ENCODE measurements around the gene DHX58.
"Not testable (repeated sequence)": the region's sequence is repeated elsewhere in the genome, so short reads cannot be mapped to it uniquely, and the experiment has no call there.

The DHX58 gene

DNA sequence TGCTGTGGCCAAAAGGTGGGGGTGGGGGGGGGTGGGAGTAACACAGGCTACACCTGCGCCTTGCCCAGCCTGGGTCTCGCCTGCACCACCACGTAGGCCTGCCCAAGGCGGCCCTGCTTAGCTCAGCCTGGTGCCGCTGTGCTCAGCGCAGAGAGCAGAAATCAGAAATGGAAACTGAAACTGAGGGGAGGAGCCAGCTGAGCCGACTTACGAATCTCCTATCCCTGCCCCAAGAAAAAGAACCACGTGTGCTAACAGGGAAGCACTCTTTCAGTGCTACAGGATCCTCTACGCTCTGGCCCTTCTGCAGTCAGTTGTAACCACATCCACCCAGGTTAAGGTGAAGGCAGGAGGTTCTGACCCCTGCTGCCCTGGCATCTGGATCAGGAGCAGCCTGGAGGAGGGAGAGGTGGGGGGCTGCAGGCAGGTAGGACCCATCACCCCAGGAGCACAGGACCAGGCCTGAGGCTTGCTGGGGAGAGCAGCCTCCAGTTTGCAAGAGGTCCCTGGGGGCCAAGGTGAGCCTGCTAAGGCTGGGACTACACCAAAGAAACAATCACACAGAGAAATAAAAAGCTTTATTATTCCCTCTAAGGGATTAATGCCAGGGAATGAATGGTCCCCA, at the start of gene DHX58:
DHX58 (minus strand) TSS at position 163 of the 625 bp plus-strand sequence. CDS start 822 bp downstream, outside the sequence.
- DNase-seq (ENCODE audit: low spot score): peak; percentile 26

DNA sequence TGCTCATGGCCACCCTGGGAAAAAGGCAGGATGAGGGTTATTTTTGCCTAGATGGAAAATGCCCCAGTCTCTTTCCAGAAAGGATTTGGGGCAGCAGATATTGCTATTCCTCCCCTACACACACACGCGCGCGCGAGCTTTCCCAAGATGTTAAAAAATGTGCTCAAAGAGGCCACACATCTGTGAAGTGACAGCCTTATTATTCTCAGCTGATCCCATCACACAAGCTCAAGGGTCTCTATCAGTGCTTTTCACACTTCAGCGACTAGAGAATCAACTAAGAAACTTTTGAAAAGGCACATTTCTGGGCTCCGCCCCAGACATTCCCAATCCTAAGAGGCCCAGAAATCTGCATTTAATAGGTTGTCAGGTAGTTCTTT, 48.0 kb upstream of the DHX58 start:
- DNase-seq (ENCODE audit: low spot score): no peak

DNA sequence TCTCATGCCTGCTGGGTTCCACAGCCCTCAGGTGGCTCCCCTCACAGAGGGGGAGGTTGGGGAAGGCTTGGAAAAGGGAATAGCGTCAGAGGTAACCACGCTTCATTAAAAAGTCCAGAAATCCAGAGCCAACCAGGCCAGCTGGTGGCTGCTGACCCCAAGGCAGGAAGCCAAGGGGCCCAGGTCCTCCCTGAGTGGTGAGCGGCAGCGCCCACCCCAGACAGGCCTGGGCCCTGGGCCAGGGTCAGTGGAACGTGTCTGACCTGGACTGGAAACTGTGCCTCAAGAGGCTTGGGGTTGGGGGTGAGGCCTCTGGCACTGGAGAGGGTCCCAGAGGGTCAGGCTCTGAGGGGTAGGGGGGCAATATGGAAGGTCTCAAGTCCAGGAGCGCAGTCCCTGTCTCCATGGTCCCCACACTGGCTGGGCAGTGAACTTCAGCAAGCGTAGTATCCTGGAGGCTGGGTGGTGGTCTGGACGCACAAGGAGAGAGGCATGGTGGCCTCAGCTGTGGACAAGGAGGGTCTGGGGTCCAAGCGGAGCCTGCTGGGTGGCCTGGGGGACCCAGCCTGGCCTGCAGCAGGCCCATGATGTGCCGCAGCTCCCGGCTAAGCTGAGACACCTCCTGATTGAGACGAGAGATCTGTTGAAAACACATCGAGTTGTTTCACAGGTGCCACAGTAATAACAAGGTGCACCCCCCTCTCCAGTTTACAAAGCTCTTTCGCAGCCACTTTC, 47.4 kb upstream of the DHX58 start:
- DNase-seq (ENCODE audit: low spot score): no peak

DNA sequence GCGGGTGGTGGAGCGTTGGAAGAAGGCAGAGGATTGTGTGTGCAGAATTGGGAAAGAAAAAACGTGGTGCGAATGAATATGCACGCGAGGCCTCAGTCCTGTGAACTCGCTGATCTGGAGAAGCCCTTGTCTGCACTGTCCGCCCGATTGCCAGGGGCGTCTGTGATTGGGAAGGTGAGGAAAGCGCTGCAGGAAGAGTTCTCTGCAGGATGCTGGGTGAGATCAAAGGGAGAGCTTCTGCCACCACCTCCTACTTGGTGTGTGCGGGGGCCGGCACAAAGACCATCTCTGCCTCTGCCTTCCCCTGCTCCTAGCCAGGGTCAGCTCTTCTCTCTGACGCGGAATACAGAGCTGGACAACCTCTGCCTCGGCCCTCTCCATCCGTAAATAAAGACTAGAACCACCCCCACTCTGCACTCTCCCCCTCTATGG, 43.1 kb upstream of the DHX58 start:
- DNase-seq (ENCODE audit: low spot score): no peak

DNA sequence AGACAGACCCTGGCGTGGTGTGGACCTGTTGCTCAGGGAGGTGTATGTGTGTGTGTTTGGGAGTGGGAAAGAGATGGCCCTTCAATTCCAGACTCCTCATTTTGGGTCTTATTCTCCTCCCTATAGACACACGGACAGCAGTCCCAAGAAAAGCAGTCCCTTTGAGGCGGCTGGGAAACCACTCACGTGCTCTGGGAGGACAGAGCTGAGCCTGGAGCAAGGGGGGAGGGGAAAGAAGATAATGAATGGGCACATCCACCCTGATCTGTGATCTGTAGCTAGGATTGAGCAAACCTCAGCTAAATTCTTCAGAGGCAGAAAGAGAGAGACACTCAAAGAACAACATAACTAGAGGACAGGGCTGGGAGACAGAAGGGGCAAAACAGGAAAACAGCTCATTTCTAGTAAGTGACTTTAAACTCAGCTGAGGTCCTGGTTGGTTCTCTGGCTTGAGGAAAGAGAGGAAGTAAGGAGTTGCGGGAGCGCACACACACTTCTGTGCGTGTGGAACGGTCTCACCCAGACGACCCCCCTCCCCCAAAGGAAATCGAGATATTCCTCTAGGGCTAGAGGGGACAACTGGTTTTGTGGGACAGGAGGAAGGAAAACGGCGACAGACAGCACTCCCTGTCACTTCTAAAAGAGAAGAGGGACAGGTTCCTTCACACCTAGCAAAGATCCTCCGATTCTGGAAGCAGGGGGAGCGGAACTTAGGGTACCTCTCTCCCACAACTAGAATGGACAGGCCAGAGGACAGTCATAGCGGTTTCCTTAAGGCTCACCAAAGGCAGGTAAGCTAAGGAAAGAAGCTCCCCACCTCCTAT, 41.6 kb upstream of the DHX58 start:
- no peak for DNase-seq (ENCODE audit: low spot score)

DNA sequence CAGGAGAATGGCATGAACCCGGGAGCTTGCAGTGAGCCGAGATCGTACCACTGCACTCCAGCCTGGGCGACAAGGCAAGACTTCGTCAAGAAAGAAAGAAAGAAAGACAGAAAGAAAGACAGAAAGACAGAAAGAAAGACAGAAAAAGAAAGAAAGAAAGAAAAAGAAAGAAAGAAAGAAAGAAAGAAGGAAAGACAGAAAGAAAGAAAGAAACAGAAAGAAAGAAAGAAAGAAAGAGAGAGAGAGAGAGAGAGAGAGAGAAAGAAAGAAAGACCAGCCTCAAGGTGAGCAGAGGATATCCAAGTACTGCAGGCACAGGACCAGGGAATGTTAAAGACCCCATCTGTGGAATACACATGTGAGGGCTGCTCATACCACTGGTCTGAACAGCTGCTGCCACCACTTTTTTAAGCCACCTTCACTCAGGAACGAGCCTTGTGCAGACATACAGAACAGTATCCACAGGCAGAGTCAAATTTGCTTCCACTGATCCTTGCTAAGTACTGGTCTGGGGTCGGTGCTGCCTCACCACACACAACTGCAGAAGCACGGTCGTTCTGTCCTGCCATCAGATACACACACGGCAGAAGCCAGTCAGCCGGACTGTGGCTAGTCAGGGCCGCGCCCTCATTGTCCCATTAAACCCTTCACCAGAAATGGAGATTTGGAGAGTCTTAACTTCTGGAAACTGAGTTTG, 34.5 kb upstream of the DHX58 start:
- DNase-seq (ENCODE audit: low spot score): no peak

DNA sequence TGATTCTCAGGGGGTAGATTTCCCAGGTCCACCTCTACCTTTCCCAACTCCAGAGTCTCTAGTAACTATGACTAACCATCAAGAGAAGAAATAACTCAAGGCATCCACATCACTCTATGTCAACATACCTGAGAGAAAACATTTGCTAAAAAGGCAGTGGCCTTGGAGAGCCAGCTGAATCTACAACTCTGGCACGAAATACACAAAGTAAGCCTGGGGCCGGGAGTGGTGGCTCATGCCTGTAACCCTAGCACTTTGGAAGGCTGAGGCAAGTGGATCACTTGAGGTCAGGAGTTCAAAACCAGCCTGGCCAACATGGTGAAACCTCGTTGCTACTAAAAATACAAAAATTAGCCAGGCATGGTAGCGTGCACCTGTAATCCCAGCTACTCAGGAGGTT, 30.6 kb upstream of the DHX58 start:
- DNase-seq (ENCODE audit: low spot score): not testable (repeated sequence)

DNA sequence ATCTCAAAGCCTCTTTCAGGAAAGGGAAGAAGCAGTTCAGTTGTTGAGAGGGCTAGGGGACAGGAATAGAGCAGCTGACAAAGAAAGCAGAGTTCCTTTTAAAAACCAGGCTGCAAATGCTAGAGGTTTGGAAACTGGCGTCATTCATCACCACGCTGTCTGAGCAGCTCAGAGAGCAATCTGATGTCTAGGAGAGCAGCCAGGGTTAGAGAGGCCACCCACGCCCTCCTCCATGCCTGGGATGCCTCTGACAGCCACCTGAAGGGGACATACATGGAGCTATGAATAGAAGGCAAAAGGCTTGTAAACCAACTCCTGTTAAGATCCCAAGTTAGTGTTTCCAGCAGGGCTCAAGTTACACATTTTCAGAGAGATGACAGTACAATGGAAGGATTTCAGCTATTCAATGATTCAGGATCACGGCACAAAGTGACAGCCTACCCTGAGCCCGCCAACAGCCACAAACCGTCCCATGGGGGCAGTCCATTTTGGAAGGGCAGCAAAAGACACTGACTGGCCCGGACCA, 29.9 kb upstream of the DHX58 start:
- DNase-seq (ENCODE audit: low spot score): no peak

DNA sequence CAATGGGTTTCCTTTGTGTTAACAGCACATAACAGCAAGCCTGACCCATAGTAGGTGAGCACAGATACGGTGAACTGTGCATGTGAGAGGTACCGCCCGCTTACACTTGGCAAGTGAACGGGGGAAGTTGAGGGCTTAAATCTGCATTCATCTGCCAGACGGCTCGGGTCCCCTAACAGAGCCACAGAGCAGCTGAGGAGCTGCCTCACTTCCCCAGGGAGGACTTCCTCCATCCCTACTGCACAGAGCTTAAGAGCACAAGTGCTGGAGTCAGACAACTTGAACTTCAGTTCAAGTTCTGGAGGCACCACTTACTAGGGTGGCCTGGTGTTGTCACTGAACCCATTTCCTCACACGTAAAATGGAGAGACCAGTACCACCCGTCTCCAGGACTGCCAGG, 28.9 kb upstream of the DHX58 start:
- no peak for DNase-seq (ENCODE audit: low spot score)

DNA sequence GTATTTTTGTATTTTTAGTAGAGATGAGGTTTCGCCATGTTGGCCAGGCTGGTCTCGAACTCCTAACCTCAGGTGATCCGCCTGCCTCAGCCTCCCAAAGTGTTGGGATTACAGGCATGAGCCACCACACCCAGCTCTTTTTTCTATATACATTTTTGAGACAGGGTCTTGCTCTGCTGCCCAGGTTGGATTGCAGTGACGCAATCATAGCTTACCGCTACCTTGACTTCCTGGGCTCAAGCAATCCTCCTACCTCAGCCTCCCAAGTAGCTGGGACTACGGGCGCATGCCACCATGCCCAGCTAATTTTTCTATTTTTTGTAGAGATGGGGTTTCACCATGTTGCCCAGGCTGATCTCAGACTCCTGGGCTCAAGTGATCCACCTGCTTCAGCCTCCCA, 28.2 kb upstream of the DHX58 start:
- not testable (repeated sequence) for DNase-seq (ENCODE audit: low spot score)

DNA sequence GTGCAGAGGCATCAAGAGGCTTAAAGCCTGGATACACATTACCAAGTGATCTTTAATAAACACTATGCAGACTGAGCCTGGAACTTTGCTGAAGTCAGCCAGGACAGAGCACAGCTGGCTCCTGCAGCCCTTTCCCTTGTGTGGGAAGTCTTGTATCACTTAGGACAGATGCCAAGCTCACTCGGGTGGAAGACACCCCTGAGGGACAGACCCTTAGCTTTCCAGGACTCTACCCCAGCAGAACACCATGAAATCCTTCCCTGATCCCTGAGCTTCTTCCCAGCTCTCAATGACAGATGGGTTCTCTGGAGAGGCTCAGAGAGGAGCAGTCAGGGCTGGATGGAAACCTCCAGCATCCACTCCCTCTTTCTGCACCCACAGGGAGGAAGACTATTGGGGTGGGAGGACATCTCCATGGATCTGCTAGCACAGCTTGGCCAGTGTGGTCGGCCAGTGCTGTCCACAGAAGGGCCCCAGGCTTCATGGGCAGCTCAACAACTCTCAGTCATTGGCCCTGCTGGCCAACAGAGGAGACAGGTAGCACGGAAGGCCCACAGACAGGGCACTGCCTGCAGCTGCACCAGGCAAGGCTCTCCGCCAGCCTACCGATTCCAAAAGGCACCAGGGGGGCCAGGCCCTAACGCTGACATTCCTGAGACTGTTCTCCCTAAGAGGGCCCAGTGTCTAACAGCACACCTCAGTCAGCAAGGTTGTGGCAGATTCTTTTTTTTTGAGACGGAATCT, 26.4 kb upstream of the DHX58 start:
- no peak for DNase-seq (ENCODE audit: low spot score)

DNA sequence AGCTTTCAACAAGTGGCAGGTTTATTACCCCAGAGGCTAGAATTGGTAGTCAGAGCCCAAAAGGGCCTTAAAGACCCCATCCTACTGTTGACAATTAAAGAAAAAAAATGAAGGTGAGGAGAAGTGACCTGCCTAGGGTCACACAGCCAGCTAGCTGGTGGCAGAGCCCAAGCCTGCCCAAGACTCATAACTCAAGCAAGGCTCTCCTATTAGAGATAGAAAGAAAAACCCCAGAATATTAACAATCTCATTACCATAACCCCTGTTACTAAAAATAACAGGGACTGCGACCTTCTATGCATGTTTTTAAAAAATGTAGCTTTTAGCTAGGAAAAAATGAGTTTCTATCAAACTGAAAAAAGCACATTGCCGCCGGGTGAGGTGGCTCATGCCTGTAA, 24.1 kb upstream of the DHX58 start:
- DNase-seq (ENCODE audit: low spot score): no peak

DNA sequence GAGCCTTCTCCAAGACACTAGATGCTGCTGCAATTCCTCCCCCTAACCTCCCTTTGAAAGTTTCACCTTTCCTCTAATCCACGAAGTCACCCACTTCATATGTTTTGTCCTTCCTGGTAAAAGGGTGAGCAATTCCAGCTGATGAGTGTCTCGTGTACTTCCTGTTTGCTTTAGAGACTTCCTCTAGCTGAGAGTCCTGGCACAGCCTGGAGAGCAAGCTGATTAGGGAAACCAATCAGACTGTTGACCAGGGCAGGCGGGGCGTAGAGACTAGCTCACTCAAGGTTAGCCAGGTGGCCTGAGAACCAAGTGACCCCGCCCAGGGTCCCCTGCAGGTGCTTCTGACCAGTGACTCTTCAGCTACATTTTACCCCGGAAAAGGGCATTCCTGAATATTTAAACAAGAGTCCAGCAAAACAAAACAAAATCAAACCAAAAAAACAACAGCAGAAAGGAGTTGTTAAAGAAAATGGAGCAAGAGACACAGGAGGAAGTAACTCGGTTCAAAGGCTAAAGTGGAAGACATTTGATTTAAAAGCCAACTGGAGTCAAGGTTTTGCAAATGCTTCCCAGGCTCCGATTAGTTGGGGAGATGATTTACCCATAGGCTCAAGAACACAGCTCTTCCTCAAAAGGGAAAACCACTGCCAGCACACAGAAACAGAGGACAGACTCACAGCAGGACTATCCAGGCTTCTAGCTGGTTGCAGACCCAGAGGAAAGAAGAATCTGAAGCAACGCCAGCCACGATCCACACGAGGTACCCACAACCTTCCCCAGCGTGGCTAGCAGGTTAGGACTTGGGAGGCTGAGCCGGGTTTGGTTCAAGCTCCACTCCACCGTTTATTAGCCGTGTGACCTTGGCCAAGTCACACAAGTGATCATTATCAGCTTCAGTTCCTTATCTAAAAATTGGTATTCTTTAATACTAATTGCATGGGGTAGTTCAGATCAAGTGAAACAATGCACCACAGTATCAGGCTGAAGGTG, 23.4 kb upstream of the DHX58 start:
- DNase-seq (ENCODE audit: low spot score): peak; percentile 64

DNA sequence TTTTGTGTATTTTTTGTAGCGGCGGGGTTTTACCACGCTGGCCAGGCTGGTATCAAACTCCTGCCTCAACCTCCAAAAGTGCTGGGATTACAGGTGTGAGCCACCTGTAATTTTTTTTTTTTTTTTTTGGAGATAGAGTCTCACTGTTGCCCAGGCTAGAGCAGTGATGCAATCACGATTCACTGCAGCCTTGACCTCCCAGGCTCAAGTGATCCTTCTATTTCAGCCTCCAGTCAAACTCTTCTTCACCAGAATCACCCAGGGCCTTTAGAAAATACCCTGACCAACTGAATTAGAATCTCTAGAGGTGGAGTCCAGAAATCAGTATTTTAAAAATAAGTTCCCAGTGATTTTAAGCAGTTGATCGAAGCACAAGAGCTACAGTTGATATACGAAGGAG, 22.6 kb upstream of the DHX58 start:
- no peak for DNase-seq (ENCODE audit: low spot score)

DNA sequence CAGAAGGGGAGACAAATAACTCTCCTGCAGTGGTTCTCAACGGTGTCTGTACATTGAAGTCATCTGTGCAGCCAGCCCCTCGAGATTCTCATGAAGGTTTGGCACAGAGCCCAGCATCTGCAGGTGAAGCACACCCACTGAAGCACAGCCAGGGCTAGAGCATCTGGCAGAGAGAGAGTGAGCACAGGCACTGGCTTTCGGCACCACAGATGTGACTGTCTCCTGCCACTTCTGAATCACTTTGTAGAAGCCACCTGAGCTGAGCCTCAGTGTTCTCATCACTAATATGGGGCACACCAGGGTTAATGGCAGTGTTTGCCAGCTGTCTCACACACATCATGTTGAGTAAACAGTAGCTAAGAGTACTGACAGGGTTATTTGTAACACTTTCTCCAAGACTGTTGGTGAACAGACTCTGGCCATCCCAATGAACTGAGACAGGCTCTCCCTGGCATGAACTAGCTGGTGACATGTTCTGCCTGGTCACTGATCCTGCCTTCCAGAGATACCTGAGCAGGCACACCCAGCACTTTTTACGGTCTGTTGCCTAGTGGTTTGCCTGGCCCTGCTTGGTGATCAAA, 21.0 kb upstream of the DHX58 start:
- DNase-seq (ENCODE audit: low spot score): no peak

DNA sequence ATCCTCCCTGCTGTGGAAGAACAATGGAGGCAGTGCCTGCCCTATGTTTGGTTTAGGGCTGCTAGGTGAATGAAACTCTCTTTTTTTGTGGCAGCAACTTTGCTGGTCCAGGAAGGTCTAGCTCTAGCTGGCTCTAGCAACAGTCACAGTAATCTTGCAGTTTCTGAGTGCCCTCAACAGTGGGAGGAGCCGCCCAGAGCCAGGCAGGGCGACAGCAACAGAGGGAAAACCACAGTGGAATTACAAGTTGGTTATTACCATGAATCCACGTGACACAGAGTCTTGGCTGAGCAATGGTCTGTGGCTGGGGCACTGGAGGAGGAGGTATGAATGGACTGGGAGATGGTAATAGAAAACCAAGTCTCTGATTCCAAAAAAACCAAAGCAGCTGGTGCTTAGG, 20.4 kb upstream of the DHX58 start:
- peak; percentile 49 for DNase-seq (ENCODE audit: low spot score)

DNA sequence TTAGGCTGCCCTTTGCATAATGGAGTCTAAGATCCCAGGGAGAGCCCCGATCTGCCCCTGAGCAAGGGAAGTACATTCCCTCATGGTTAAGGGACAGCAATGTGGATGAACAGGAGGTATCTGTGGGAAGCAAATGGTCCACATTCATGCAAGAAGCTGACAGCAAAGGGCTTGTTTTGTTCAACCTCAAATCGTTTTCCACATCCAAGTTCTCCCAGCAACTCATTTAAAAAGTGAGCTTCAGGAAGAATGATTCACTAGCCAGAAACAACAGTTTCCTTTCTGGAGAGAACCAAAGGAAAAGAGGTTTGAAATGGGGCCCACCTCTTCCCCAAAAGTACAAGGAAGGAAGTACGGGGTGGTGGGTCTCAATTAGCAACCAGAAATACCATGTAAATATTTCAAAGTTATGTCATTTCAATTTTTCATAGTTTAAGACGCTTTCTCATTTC, 19.5 kb upstream of the DHX58 start:
- no peak for DNase-seq (ENCODE audit: low spot score)

DNA sequence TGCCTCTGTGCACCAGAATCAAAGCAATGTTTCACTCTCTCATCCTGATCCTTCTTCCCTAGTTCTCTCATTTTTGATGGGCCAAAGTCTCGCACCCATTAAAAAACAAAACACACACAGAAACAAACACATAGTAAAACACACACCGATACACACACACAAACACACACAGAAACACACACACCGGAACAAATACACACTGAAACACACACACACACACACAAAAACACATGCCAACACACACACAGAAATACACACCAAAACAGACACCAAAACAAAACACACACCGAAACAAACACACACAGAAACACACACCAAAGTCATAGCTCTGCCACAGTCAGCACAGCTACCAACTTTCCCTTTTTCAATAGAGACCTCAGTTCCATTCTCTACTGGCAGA, 18.7 kb upstream of the DHX58 start:
- no peak for DNase-seq (ENCODE audit: low spot score)

DNA sequence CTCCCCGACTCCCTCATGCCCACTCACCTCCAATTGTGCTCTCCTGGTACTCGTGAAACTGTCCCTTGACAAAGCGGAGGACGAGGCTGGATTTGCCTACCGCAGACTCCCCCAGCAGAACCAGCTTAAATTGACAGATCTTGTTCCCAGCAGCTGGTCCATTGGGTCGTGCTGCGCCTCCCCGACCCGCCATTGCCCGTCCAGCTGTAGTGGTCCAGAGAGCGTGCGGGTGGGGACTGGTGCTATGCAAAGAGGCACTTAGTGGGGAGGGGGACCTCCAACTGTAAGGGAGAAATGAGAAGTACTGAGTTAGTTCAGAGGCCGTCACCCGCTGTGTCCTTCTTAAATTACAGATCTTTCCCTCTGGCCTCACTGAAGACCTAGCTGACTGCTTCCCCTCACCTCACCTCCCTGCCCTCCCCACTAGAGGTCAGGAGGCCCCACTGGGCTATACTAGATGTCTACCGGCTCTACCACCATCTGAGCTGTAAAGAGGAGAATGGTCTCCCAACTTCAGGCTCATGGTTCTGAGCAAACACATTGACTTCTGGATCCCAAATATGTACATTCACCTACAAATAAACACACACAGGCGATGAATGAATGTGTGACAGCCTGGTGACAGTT, 17.9 kb upstream of the DHX58 start:
- DNase-seq (ENCODE audit: low spot score): no peak
